ENCODE data around the gene SFT2D2.
A peak's percentile ranks its signal among the peaks of the same experiment; 100 is the strongest.

Gene SFT2D2

DNA sequence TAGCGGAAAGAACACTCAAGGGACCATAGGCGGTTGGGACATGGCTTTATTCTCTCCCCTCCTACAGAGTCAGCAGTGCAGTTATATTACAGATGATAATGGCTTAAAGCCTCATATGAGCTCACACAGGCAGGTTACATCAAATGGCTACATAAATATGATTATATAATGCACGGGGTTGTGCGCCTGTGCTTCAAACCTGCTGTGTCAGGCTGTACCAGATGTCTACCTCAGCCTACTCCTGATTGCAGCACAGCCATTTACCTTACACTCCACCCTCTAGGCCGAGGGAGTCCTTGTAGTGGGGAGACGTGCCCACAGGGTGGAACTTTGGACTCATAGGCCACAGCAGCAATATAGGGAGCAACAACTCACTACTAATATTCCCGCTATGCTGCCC lies 38.5 kb downstream of the SFT2D2 start:
- FAIRE-seq (no peak), DNase-seq (ENCODE audit: low spot score) (no peak)

DNA sequence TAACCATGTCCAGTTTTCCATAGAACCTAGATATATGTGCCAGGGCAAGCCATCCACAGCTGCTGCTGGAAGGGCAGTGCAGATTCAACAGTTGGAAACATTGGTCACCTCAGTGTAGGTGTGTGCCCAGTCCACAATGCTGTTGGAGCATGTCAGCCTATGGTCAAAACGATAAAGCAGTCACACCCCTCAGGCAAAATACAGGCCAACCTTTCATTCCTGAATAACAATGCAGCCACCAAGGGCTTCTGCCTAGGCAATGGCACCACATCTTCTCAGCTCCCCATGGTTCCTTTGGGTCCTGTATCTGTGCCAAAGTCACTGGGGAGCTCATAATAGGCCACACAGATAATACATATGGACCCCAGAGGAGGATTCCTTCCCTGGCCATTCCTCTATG lies 39.8 kb downstream of the SFT2D2 start:
- DNase-seq (ENCODE audit: low spot score) (no peak), FAIRE-seq (no peak)

DNA sequence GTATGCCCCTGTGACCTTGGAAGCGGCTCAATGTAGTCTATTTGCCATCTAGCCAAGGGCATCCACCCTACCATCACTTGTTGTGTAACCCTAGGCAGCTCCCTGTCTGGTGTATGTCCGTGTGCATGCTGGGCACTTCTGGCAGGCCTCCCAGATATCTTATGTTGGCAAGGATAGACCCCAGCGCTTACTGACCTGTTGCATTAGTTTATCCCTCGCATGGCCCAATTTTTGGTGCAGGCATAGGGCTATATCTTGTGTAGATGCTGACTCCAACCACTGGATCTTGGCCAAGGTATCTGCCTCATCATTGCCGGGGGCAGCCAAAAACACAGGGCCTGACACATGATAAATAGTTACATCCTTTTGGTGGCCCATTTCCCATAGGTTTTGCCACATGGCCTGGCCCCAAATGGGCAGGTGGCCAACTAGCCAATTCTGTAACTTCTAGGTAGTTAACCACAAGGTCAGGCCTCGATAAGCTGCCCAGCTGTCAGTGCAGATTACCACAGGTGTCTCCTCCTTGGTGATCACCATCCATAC lies 40.9 kb downstream of the SFT2D2 start:
- no peak for DNase-seq (ENCODE audit: low spot score)
- FAIRE-seq = no peak

DNA sequence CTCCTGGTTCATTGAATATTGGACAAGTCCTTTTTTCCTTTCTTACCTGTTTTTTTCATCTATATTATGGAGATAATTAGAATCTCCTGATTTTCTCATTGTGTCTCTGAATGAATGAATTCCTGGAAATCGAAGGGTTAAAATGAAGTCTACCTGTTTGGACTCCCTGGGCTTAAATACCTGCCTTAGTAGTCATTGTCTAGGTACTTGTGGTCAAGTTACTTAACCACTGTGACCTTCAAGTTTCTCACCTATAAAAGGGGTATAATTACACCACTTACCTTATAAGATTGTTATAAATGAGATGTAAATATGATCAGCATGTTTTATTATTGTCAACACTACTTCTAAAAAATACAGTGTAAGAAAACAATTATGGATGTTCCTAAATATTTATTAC lies 45.8 kb downstream of the SFT2D2 start:
- DNase-seq (ENCODE audit: low spot score) (no peak), FAIRE-seq (no peak)

DNA sequence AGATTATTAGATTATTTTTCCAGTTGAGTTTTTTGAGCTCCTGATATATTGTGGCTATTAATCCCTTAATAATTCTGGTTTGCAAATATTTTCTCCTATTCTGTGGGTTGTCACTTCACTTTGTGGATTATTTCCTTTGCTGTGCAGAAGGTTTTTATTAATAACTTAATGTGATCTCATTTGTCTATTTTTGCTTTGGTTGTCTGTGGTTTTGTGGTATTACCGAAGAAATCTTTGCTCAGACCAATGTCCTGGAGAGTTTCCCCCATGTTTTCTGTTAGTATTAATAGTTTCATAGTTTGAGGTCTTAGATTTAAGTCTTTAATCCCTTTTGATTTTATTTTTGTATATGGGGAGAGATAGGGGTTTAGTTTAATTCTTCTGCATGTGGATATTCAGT lies 47.8 kb downstream of the SFT2D2 start:
- DNase-seq (ENCODE audit: low spot score) (no peak), FAIRE-seq (no peak)

DNA sequence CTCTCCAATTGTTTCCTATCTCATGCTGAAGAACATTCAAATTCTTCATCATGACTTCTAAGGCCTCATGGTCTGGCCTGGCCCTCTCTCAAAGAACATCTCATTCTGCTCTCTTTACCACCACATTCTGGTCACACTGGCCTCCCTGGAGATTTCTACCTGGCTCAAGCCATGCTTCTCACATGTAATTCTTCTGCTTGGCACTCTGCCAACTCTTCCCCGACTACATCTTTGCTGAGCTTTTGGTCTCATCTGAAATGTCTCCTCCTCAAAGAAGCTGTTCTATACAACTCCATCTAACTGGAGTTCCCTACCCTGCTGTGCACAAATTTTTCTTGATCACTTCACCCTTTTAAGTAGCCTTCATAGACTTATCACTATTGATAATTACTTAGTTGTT lies 53.4 kb downstream of the SFT2D2 start:
- FAIRE-seq = no peak
- no peak for DNase-seq (ENCODE audit: low spot score)

DNA sequence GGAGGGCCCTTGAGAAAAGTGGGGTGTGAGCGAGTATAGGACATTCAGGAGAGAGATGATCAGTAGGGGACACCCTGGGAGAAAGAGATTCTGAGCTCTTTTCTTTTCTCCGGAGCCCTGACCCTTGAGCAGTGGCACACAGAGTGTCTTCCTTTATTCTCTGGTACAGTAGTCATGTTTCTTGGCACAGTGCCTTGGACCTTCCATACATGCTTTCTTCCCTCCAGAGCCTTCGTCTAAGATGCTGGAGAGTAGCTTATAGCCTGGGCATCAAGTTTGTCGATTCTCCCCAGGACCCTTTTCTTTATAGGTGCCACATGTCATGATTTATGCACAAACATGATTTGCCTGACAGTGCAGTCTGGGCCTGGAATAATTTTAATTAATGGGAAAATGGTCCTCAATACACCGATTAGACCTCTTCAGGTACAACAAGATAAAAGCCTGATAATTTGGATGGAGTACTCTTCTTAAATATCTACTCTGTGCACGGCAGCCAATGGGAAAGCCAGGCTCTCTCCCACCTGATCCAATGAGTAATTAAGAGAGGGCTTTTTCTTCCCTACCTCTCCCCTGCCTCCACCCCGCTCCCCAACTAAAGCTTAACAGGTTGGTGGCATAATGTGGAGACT lies 54.6 kb downstream of the SFT2D2 start, which contains the start of gene TBX19:
Gene TBX19, plus strand, starts transcription at position 582 of the 632 bp plus-strand sequence. CDS start 214 bp downstream, outside the sequence.
- DNase-seq (ENCODE audit: low spot score) = no peak
- FAIRE-seq = no peak

DNA sequence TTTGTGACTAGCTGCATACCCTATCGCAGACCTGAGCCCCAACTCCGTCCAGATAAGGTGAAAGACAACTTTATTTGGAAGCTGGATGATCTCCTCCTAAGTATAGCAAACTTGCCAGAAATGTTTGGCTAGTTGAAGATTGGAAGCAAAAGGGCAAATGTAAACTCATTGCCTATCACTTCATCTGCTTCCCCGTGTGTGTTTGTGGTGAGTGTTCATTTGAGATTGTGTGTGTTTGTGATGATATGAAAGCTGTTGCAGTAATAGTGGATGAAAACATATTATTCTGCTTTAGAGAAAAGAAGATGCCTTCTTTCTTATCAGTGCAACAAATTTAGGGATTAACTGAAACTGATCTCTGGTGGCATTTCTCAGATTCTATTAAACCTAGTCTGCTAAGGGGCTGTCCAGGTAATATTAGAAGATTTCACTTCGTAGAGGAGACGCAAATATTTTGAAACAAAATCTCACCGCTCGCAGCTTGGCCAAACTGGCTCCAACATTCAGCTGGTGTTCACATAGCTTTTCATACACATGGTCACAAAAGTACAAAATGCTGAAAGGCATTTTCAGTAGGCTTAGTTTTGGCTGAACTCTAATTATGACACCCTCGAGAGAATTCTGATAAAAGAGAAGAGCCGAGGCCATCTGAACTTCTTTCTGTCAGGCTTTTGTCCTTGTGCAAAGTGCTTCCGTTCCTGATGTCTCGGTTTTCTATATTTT lies 56.0 kb downstream of the SFT2D2 start:
- DNase-seq (ENCODE audit: low spot score) = no peak
- no peak for FAIRE-seq

DNA sequence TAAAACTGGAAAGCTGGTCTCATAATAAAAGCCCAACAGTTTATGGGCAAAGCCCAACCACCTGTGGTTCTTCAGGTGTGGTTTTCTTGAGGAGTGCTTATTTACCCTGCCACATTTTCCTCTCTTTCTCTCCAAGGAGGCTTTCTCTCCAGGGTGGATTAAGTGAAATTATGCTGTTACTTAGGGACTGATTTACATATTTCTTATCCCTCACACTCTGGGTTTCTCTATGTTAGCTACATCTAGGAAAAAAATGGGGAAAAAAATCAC lies 59.7 kb downstream of the SFT2D2 start:
- no peak for DNase-seq (ENCODE audit: low spot score)
- FAIRE-seq = no peak

DNA sequence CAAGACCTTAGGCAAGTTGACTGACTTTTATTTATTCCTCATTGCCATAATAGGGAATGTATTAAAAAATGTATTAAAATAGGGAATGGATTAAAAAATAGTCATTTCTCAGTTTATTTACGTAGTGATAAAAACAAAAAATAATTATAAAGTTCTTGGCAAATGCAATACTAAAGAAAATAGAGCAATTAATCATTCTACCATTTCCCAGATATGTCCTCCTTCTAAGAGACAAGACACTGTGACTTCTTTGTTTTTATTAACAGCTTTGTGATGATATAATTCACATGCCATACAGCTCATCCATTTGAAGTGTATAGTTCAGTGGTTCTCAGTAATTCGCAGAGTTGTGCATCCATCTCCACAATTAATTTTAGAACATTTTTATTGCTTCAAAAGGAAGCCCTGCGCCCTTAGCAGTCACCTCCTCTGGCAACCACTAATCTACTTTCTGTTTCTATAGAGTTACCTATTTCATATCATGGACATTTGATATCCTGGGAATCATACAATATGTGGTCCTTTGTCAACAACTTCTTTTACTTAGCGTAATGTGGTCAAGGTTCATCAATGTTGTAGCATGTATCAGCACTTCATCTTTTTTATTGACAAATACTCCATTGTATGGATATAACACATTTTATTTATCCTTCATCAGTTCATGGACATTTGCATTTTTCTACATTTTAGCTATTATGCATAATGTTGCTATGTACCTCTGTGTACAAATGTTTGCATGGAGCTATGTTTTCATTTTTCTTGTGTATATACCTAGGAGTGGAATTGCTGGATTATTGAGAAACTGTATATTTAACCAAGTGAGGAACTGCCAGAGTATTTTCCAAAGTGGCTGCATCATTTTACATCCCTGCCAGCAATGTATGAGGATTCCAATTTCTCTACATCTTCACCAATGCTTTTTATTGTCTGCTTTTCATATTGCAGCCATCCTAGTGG lies 60.4 kb downstream of the SFT2D2 start:
- no peak for DNase-seq (ENCODE audit: low spot score)

DNA sequence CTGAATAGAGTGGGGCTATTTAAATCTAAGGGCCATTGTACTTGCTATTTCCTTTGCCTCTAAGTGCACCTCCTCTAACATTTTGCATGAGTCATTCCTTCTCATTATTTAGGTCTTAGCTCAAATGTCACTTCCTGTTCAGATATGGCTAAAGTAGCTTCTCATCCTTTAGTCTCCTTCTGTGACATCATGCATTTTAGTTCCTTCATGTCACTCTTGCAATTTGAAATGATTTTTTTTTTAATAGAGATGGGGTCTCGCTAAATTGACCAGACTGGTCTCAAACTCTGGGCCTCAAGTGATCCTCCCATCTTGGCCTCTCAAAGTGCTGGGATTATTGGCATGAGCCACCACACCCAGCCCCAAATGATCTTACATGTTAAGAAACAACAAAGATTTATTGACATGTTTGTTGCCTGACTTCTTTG lies 61.4 kb downstream of the SFT2D2 start:
- FAIRE-seq (no peak), DNase-seq (ENCODE audit: low spot score) (no peak)

More for the DNA sequence above, 60.4 kb downstream of the SFT2D2 start:
- no peak for FAIRE-seq

DNA sequence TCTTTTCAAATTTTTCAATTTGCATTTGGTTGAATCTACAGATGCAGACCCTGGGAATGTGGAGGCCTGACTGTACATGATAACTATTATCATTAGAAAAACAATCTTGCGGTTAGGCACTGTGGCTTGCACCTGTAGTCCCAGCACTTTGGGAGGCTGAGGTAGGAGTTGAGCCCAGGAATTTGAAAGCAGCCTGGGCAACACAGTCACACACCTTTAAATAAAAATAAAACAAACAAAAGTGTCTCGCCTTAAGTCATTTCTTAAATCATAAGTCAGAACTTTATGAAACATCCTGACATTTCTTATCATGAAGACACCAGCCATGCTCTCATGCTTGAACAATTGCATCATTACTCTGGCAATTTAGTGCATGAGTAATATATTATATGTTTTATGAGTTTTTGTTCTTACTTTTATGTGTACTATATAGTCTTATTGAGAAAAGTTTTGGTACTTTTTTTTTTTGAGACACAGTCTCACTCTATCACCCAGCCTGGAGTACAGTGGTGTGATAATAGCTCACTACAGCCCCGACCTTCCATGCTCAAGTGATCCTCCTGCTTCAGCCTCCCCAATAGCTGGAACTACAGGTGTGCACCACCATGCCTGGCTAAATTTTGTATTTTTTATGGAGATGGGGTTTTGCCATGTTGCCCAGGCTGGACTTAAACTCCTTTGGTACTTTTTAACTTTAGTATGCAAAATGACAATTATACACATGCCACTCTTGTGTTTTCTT lies 62.7 kb downstream of the SFT2D2 start:
- no peak for FAIRE-seq

DNA sequence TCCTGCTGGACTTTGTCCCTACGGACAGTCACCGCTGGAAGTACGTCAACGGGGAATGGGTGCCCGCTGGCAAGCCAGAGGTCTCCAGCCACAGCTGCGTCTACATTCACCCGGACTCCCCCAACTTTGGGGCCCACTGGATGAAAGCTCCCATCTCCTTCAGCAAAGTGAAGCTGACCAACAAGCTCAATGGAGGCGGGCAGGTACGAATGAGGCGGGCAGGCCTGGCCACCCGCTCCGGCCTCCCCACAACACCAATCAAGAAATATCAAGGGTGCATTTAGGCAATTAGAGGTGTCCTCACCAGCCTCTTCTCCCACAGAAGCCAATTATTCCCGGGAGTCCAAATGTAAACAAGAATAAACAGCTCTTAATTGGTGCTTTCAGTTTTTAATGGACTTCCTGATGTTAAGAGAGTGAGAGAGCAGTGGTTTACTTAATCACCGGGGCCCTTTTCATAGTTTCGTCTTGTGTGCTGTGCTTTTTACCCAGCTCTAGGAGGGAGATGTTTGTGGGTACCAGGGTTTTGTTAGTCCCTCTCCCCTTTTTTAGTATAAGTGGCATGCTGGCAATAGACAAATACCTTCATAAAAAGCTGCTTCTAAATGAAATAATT lies 65.5 kb downstream of the SFT2D2 start:
- FAIRE-seq = no peak
- no peak for DNase-seq (ENCODE audit: low spot score)

More for the DNA sequence above, 62.7 kb downstream of the SFT2D2 start:
- DNase-seq (ENCODE audit: low spot score) = no peak

DNA sequence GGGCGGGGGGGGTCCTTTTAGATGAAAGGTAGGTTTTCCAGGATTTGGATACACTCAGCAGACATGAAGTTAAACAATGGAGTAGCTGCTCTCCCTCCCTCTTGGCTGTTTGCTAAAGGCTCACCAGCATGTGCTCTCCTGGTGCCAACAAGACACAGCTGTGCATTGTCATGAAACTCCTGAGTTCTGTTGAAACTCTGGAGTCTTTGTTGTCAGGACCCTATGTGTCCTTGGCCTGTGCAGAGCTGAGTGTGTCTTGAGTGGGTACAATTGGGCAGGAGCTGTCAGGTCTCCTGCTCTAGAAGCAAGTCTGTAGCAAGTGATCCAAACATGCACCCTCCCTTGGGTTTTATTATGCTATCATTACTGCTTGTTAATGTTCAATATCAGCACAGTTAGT lies 67.6 kb downstream of the SFT2D2 start:
- FAIRE-seq (no peak), DNase-seq (ENCODE audit: low spot score) (no peak)

DNA sequence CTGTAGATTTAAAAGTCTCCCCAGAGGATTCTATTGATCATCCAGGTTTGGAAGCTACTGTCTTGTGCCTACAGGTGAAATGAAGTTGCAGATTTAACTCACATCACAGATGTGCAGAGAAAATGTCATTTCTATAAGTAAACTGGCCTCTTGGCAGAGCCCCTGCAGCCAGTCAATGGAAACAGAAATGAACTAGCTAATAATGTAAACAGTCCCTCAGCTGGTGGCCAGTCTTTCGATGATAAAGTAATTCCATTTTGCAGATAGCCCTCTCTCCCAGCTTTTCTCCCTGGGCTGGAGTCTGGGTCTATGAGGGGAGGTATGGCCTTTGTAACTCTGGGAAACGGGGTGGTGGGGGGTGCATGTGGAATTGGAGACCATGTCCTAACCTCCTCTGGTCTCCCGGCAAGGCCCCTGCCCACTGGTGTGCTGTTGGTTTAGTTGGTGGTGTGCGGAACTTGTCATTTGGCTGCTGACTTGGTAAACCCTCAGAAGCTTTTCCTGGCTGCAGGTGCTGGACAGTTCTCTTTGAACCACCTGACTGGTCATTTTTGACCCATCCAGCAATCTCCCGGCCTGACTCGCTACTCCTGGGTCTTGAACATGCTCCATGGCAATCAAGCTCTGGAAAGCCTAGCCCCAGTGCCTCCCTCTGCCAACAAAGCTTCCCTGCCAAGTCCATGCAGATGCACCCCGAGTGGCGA lies 69.8 kb downstream of the SFT2D2 start:
- FAIRE-seq (no peak), DNase-seq (ENCODE audit: low spot score) (no peak)

DNA sequence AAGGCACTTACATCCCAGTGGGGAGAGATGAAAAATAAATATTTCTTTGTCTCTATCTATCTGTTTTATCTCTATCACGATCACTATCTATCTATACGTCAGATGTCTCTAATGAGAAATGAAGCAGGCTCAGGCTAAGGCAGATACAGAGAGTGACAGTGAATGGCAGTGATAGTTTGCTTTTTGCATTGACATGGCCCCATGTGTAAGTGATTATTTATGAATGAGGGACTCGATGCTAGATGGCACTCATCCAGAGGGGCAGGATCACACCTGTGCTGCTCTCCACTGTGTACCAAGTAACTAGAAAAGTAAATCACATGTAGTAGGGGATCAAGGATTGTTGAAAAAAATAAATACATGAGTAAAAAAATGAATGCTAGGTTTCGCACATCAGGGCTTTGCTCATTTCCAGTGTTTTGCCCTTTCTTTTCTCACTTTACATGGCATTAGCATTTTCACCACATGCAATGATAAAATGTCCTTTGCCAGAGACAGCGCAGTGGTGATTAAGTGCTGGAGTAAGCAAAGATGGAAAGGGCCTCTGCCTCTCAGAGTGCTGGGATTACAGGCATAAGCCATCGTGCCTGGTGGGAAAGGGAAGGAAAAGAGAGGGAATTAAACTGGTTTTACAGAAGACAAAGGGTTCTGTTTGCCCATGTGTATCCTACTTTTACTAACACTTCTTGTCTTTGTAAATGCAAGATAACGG lies 71.4 kb downstream of the SFT2D2 start:
- no peak for FAIRE-seq
- DNase-seq (ENCODE audit: low spot score) = no peak

DNA sequence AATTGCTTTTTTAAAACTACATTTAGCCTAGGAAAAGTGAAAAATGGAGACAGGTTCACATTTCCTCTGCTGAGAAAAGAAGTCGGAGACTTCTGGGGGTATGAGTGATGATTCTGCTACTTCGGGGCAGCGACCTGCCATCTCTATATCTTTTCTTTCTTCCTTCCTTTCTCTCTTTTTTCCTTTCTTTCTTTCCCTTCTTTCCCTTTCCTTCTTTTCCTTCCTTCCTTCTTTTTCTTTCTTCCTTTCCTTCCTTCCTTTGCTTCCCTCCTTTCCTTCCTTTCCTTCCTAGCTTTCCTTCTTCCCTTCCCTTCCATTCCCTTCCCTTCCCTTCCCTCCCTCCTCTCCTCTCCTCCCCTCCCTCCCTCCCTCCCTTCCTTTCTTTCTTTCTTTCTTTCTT lies 72.6 kb downstream of the SFT2D2 start:
- FAIRE-seq = no peak
- no peak for DNase-seq (ENCODE audit: low spot score)

DNA sequence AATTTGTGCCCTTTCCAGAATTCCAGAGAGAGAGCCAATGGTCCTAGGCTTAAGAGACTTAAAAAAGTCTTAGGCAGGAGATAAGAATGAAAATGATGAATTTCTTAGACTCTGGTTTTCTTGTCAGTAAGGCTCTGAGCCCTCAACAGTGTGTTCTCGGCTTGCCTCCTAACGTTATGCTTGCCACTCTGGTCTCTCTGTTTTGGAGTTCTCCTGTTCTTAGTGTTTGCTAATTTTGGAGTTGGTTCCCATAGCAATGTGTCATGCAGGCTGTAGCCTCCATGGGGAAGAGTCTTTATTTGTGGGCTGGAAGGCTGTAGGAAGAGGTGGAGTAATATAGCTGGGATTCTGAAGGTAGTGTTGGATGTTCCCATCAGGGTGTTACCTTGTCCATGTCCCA lies 74.8 kb downstream of the SFT2D2 start:
- DNase-seq (ENCODE audit: low spot score) = no peak
- no peak for FAIRE-seq

DNA sequence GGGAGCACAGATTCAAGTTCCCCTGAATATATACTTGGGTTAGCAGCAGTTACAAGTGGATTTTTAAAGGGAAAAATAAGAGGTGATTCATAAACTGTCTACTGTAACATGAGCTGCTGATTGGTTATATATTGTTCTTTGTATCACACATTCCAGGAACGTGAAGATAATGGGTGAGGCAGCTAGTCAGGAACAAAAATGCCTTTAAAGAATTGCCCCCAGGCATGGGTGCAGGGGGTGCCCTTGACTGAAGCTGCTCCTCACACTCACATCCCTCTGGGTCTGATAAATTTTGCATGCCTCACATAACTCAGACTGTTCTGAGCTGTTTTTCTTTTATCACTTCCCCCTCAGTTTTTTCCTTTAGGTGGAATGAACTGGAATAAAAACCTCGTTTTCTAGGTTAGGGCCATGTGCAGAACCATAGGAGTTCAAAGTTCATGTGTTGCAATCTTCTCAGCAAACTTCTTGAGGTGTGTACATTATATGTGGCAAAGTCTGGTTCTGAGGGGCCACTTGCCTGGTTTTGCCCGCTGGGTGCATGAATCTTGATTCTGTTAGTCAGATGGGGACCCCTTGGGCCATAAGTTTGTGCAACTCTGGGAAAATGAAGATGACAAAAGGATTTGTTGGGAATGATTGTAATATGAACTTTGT lies 76.0 kb downstream of the SFT2D2 start:
- FAIRE-seq (no peak), DNase-seq (ENCODE audit: low spot score) (peak; percentile 32)
